ENCODE results near the gene LRGUK.

- no peak for TF ChIP-seq ETS1 (IDR thresholded peaks at IDR 0.05)
- TF ChIP-seq, protein P1, sequence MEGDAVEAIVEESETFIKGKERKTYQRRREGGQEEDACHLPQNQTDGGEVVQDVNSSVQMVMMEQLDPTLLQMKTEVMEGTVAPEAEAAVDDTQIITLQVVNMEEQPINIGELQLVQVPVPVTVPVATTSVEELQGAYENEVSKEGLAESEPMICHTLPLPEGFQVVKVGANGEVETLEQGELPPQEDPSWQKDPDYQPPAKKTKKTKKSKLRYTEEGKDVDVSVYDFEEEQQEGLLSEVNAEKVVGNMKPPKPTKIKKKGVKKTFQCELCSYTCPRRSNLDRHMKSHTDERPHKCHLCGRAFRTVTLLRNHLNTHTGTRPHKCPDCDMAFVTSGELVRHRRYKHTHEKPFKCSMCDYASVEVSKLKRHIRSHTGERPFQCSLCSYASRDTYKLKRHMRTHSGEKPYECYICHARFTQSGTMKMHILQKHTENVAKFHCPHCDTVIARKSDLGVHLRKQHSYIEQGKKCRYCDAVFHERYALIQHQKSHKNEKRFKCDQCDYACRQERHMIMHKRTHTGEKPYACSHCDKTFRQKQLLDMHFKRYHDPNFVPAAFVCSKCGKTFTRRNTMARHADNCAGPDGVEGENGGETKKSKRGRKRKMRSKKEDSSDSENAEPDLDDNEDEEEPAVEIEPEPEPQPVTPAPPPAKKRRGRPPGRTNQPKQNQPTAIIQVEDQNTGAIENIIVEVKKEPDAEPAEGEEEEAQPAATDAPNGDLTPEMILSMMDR (conservative IDR thresholded peaks at IDR 0.05; ENCODE audit: low read depth in 2 of 2), result no peak
- TF ChIP-seq EZH2 (IDR thresholded peaks at IDR 0.05; ENCODE audit: low read depth, unreplicated experiment), result no peak
Observed at GRCh38 chr7:134289841-134290240, 162.7 kb downstream of the LRGUK start.
